ENCODE data around the gene FUT8. TPM values are rescaled to one million over a fixed set of nuclear protein-coding genes. Genes with fewer than 3 reads are reported as not detected.

FUT8 gene
- total and polyA plus RNA-seq, 2 donors (not counting 1 experiment from before 2014, with no cell fraction given): 13.2 to 91.8 TPM

DNA sequence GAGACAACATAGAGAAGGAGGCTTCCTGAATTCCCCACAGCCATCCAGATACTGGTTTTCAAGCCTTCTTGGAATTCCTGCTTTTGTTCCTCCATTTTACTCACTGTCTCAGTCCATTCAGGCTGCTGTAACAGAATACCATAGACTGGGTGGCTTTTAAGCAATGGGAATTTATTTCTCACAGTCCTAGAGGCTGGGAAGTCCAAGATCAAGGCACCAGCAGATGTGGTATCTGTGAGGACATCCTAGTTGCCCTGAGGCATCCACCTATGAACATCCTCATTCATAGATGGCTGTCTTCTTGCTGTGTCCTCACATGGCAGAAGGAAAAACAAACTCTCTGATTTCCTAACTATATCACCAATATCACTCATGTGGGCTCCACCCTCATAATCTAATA is 374.9 kb downstream of the FUT8 start:
- H3K9me3 Mint-ChIP-seq (ENCODE audit: insufficient read depth): no peaks in the 10 kb centered on the region
- ChIA-PET POLR2A (no interaction called here), CTCF (no interaction called here)
- H4K20me1 ChIP-seq (ENCODE audit: control insufficient read depth, insufficient read depth, low read length, poor library complexity, severe bottlenecking): no peaks in the 10 kb centered on the region
- intact Hi-C loops (cut with micrococcal nuclease): no loop called here
- DNase-seq (no peak), ATAC-seq (ENCODE audit: low read depth) (no peak)
- no peaks in the 10 kb centered on the region for H3K27me3 ChIP-seq (replicated peaks in 1 of 4; ENCODE audit: control extremely low read depth in 1 of 4, control insufficient read depth in 3 of 4, insufficient read depth in 4 of 4, low read length in 3 of 4)
- peaks cover 12% of the 10 kb centered on the region for H3K27me3 Mint-ChIP-seq
- no peak overlapping the region for H3K27ac Mint-ChIP-seq
- no peak overlapping the region for H3K4me3 Mint-ChIP-seq
- H3K9ac ChIP-seq (ENCODE audit: low read length): no peak overlapping the region
- no peaks in the 10 kb centered on the region for H3K4me1 Mint-ChIP-seq
- H3K4me3 ChIP-seq (ENCODE audit: control extremely low read depth in 1 of 5, extremely low read depth in 1 of 5, insufficient read depth in 1 of 5, low read depth in 2 of 5, low read length in 4 of 5): no peak overlapping the region
- H3K27ac ChIP-seq (ENCODE audit: low read length in 2 of 2): no peak overlapping the region
- no peaks in the 10 kb centered on the region for H3K79me2 ChIP-seq (ENCODE audit: control insufficient read depth, insufficient read depth, low read length)
- H3K9me3 ChIP-seq (ENCODE audit: control extremely low read depth in 1 of 3, control insufficient read depth in 2 of 3, insufficient read depth in 1 of 3, low read length in 2 of 3): no peaks in the 10 kb centered on the region
- no peaks in the 10 kb centered on the region for H3K36me3 ChIP-seq (replicated peaks in 1 of 2; ENCODE audit: control extremely low read depth in 1 of 2, control insufficient read depth in 1 of 2, extremely low read depth in 1 of 2, insufficient read depth in 2 of 2, low read length in 1 of 2)
- no peak for TF ChIP-seq EZH2 (IDR thresholded peaks at IDR 0.05; ENCODE audit: borderline replicate concordance, insufficient read depth, low read depth, low read length, poor library complexity, severe bottlenecking)
- no peak for TF ChIP-seq CTCF (IDR thresholded peaks at IDR 0.05)
- H3K4me2 ChIP-seq (replicated peaks; ENCODE audit: low read depth, low read length, poor library complexity, severe bottlenecking): no peak overlapping the region
- H2AFZ ChIP-seq (ENCODE audit: insufficient read depth, low read depth, low read length, poor library complexity, severe bottlenecking): no peak overlapping the region
- H3K4me1 ChIP-seq (ENCODE audit: control insufficient read depth in 2 of 2, insufficient read depth in 2 of 2, low read length in 2 of 2): no peaks in the 10 kb centered on the region

- H3K27me3 ChIP-seq (replicated peaks in 1 of 4; ENCODE audit: control extremely low read depth in 1 of 4, control insufficient read depth in 3 of 4, insufficient read depth in 4 of 4, low read length in 3 of 4): no peaks in the 10 kb centered on the region
- H3K4me1 ChIP-seq (ENCODE audit: control insufficient read depth in 2 of 2, insufficient read depth in 2 of 2, low read length in 2 of 2): no peaks in the 10 kb centered on the region
- ChIA-PET CTCF (no interaction called here), POLR2A (no interaction called here)
- TF ChIP-seq CTCF (IDR thresholded peaks at IDR 0.05) (no peak), EZH2 (IDR thresholded peaks at IDR 0.05; ENCODE audit: borderline replicate concordance, insufficient read depth, low read depth, low read length, poor library complexity, severe bottlenecking) (no peak)
- no peaks in the 10 kb centered on the region for H3K79me2 ChIP-seq (ENCODE audit: control insufficient read depth, insufficient read depth, low read length)
- intact Hi-C loops (cut with micrococcal nuclease): no loop called here
- H3K4me1 Mint-ChIP-seq: no peaks in the 10 kb centered on the region
- H3K27ac Mint-ChIP-seq: no peak overlapping the region
- no peak overlapping the region for H3K4me3 Mint-ChIP-seq
- H4K20me1 ChIP-seq (ENCODE audit: control insufficient read depth, insufficient read depth, low read length, poor library complexity, severe bottlenecking): no peaks in the 10 kb centered on the region
- no peak overlapping the region for H3K9ac ChIP-seq (ENCODE audit: low read length)
- no peaks in the 10 kb centered on the region for H3K36me3 ChIP-seq (replicated peaks in 1 of 2; ENCODE audit: control extremely low read depth in 1 of 2, control insufficient read depth in 1 of 2, extremely low read depth in 1 of 2, insufficient read depth in 2 of 2, low read length in 1 of 2)
- H3K4me2 ChIP-seq (replicated peaks; ENCODE audit: low read depth, low read length, poor library complexity, severe bottlenecking): no peak overlapping the region
- H3K27me3 Mint-ChIP-seq: peaks cover 12% of the 10 kb centered on the region
- ATAC-seq (ENCODE audit: low read depth): no peak
- H3K9me3 ChIP-seq (ENCODE audit: control extremely low read depth in 1 of 3, control insufficient read depth in 2 of 3, insufficient read depth in 1 of 3, low read length in 2 of 3): no peaks in the 10 kb centered on the region
- DNase-seq: no peak
- no peak overlapping the region for H3K27ac ChIP-seq (ENCODE audit: low read length in 2 of 2)
- H3K9me3 Mint-ChIP-seq (ENCODE audit: insufficient read depth): no peaks in the 10 kb centered on the region
- no peak overlapping the region for H2AFZ ChIP-seq (ENCODE audit: insufficient read depth, low read depth, low read length, poor library complexity, severe bottlenecking)
- H3K4me3 ChIP-seq (ENCODE audit: control extremely low read depth in 1 of 5, extremely low read depth in 1 of 5, insufficient read depth in 1 of 5, low read depth in 2 of 5, low read length in 4 of 5): no peak overlapping the region
- 95% methylated on average over 2 of the region's 5 CpGs for WGBS (ENCODE audit: insufficient coverage)
These were observed 376.3 kb downstream of the FUT8 start for GRCh38 chr14:65788876-65789275.
